Activated CD8-positive, alpha-beta T cell treated with anti-CD3 and anti-CD28 coated beads for 36 hours (primary cell): ENCODE data around the gene FEV. TPM values are rescaled to one million over a fixed set of nuclear protein-coding genes. Genes with fewer than 3 reads are reported as not detected.

Source experiments
- ATAC-seq: fragments of 200-7000 bp; cut with Tn5 transposase; one replicate; pipeline ENCODE4 v1.10.0; 2021; ENCODE audit warnings: mild to moderate bottlenecking, moderate library complexity
- CTCF ChIA-PET: fragments of 350-600 bp; sonication (Branson Sonifier 250); formaldehyde crosslinking; loops from one replicate; lab custom pipeline; 2021; ENCODE audit warnings: antibody characterized with exemption; lab: Charles Lee
- POLR2A ChIA-PET: fragments of 350-600 bp; sonication (Branson Sonifier 250); formaldehyde crosslinking; loops from one replicate; lab custom pipeline; 2021; ENCODE audit warnings: antibody characterized with exemption; lab: Charles Lee
- DNase-seq: peaks from one replicate; pipeline ENCODE4 v3.0.0-alpha.2; 2020
- H3K27ac Mint-ChIP-seq: one replicate; pipeline ENCODE4 v1.8.0; 2021; ENCODE audit warnings: mild to moderate bottlenecking, mixed read lengths
- H3K27me3 Mint-ChIP-seq: one replicate; pipeline ENCODE4 v1.8.0; 2021; ENCODE audit warnings: mixed read lengths
- H3K36me3 Mint-ChIP-seq: one replicate; pipeline ENCODE4 v1.8.0; 2021; ENCODE audit warnings: low read depth, mixed read lengths
- H3K4me1 Mint-ChIP-seq: one replicate; pipeline ENCODE4 v1.8.0; 2021; ENCODE audit warnings: low read depth, mixed read lengths
- H3K4me3 Mint-ChIP-seq: one replicate; pipeline ENCODE4 v1.8.0; 2021; ENCODE audit warnings: mild to moderate bottlenecking, moderate library complexity, mixed read lengths
- H3K9me3 Mint-ChIP-seq: one replicate; pipeline ENCODE4 v1.8.0; 2021; ENCODE audit warnings: mixed read lengths
- intact Hi-C: fragments of 100-400 bp; cut with micrococcal nuclease; formaldehyde crosslinking; loops from one replicate; pipeline ENCODE4 v1.10.0; 2022
- total RNA-seq, 2 experiments: library from RNA; stranded (reverse); gene quantifications; one replicate each; pipeline ENCODE4 v1.2.3, GENCODE V29; 2021
- TF ChIP-seq, protein P1 (sequence below): fragments of 200-600 bp; IDR thresholded peaks from one replicate; pipeline ENCODE4 v1.8.0; 2022; ENCODE audit warnings: antibody characterized with exemption, mild to moderate bottlenecking

FEV gene
- not detected for total RNA-seq

- intact Hi-C loops, result no loop called here
- Mint-ChIP-seq H3K27ac (no peak within 1 kb of the TSS), H3K4me1 (peaks cover 19% of the 10 kb centered on the region), H3K9me3 (no peaks in the 10 kb centered on the region), H3K4me3 (no peak within 1 kb of the TSS), H3K36me3 (no peaks in the 10 kb centered on the region), H3K27me3 (peaks cover 75% of the 10 kb centered on the region)
- DNase-seq, result no peak
- ChIA-PET CTCF (interaction anchor here (1.6 to 5.7 kb wide), 2 partner anchors 9 to 109 kb away, joined by 5 to 128 read pairs; partner anchors contain the start of gene CRYBA2), POLR2A (no interaction called here)
- ATAC-seq, result no peak
- TF ChIP-seq, protein P1, sequence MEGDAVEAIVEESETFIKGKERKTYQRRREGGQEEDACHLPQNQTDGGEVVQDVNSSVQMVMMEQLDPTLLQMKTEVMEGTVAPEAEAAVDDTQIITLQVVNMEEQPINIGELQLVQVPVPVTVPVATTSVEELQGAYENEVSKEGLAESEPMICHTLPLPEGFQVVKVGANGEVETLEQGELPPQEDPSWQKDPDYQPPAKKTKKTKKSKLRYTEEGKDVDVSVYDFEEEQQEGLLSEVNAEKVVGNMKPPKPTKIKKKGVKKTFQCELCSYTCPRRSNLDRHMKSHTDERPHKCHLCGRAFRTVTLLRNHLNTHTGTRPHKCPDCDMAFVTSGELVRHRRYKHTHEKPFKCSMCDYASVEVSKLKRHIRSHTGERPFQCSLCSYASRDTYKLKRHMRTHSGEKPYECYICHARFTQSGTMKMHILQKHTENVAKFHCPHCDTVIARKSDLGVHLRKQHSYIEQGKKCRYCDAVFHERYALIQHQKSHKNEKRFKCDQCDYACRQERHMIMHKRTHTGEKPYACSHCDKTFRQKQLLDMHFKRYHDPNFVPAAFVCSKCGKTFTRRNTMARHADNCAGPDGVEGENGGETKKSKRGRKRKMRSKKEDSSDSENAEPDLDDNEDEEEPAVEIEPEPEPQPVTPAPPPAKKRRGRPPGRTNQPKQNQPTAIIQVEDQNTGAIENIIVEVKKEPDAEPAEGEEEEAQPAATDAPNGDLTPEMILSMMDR, result no peak
These were observed at the start of gene FEV for GRCh38 chr2:218985021-218985324. Gene FEV (minus strand): TSS chr2:218985184. CDS start chr2:218985075, 109 bp downstream.

- no peak for ATAC-seq
- CTCF ChIA-PET, result interaction anchor here (1.2 to 9.1 kb wide), 4 partner anchors 13 to 123 kb away, joined by 3 to 135 read pairs (median 22); partner anchors contain the start of gene CRYBA2
These were observed 47.2 kb upstream of the FEV start for GRCh38 chr2:219032051-219032745.

GRCh38 chr2:219031005-219031738, 46.2 kb upstream of the FEV start:
- Mint-ChIP-seq H3K9me3 (no peaks in the 10 kb centered on the region), H3K27me3 (peaks cover 14% of the 10 kb centered on the region), H3K36me3 (no peaks in the 10 kb centered on the region), H3K27ac (no peak overlapping the region), H3K4me1 (no peaks in the 10 kb centered on the region), H3K4me3 (no peak overlapping the region)
- POLR2A ChIA-PET, result interaction anchor here (0.6 kb wide), 1 partner anchor 15 kb away, joined by 3 read pairs; no protein-coding TSS in a partner anchor
- TF ChIP-seq, protein P1, result no peak
- CTCF ChIA-PET, result interaction anchor here (1.2 to 9.1 kb wide), 11 partner anchors 14 to 330 kb away, joined by 3 to 135 read pairs (median 12); partner anchors contain the start of gene CRYBA2
- intact Hi-C loops, result no loop called here
- ATAC-seq (no peak), DNase-seq (no peak)

More at GRCh38 chr2:219032051-219032745, 47.2 kb upstream of the FEV start:
- no peak for DNase-seq
- Mint-ChIP-seq H3K27me3 (peaks cover 17% of the 10 kb centered on the region), H3K27ac (no peak overlapping the region), H3K4me3 (no peak overlapping the region), H3K36me3 (no peaks in the 10 kb centered on the region), H3K4me1 (no peaks in the 10 kb centered on the region), H3K9me3 (no peaks in the 10 kb centered on the region)
- intact Hi-C loops, result no loop called here
- POLR2A ChIA-PET, result interaction anchor here (0.6 kb wide), 1 partner anchor 16 kb away, joined by 3 read pairs; no protein-coding TSS in a partner anchor
- TF ChIP-seq, protein P1, result no peak

GRCh38 chr2:219030177-219030940, 45.4 kb upstream of the FEV start:
- TF ChIP-seq, protein P1, result no peak
- Mint-ChIP-seq H3K9me3 (no peaks in the 10 kb centered on the region), H3K27me3 (peaks cover 14% of the 10 kb centered on the region), H3K36me3 (no peaks in the 10 kb centered on the region), H3K4me3 (no peak overlapping the region), H3K4me1 (no peaks in the 10 kb centered on the region), H3K27ac (no peak overlapping the region)
- no peak for DNase-seq
- POLR2A ChIA-PET, result no interaction called here
- CTCF ChIA-PET, result interaction anchor here (0.6 to 9.1 kb wide), 72 partner anchors 8 to 333 kb away, joined by 3 to 135 read pairs (median 5); partner anchors contain the start of genes CFAP65 and CRYBA2
- no peak for ATAC-seq
- intact Hi-C loops, result no loop called here
